ENCODE data around the gene SF1. TPM values are rescaled to one million over a fixed set of nuclear protein-coding genes. Genes with fewer than 3 reads are reported as not detected.

The SF1 gene
- total and polyA plus RNA-seq, 2 of the 8 experiments (the other 6 are each of a cell fraction or from before 2014, with no cell fraction given) = 72.7 to 353 TPM

DNA sequence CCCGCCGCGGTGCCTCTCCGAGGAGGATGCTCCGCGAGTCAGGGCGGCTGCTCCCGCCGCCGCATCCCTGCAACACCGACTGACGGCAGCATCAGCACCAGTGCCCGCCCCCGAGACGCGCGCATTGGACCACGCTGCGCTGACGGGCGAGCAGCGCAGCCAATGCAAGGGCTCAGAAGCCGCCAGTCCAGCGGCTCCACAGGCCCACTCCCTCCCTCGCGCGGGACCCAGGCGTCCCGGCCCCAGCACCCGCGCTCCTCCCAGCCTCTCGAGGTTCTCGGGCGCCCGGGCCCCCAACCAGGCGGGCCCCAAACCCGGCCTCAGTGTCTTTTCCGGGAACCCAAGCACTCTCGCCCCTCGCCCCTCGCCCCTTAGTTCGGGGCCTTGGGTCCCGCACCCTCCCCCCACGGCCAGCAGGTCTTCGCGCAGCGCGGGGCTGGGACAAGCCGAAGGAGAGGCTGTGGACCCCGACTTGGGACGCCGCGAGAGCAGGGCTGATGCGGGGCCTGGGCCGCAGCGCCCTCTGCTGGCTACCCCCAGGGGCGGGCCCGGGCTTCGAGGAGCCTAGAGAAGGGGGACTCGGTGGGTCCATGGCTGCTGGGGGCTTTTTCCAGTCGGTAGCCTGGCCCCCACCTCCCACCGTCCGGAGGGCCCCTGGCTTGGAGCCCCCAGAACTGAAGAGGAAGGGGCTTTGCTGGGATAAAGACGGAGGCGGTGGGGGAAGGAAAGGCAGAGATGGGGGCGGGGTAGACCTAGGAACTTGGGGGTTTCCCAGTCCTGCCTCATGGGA is 55.0 kb downstream of the SF1 start, which contains the start of gene NRXN2 (continued):
- no peak for TF ChIP-seq CTBP2 (IDR thresholded peaks at IDR 0.05; ENCODE audit: borderline replicate concordance, insufficient read depth, insufficient read length, low read length)
- no peak; the same call in 1 of the 2 replicates for TF ChIP-seq BRCA1 (IDR thresholded peaks at IDR 0.05; ENCODE audit: low read depth, low read length)
- TF ChIP-seq CBX5 (IDR thresholded peaks at IDR 0.05; ENCODE audit: low read depth, low read length) = no peak
- TF ChIP-seq KDM5A (IDR thresholded peaks at IDR 0.05; ENCODE audit: low read length) = no peak
- TF ChIP-seq, protein P1, sequence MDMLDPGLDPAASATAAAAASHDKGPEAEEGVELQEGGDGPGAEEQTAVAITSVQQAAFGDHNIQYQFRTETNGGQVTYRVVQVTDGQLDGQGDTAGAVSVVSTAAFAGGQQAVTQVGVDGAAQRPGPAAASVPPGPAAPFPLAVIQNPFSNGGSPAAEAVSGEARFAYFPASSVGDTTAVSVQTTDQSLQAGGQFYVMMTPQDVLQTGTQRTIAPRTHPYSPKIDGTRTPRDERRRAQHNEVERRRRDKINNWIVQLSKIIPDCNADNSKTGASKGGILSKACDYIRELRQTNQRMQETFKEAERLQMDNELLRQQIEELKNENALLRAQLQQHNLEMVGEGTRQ (IDR thresholded peaks at IDR 0.05; ENCODE audit: low read length) = no peak
- TF ChIP-seq KDM1A (IDR thresholded peaks at IDR 0.05; ENCODE audit: borderline replicate concordance, low read length) = no peak
- no peak for TF ChIP-seq RFX5 (IDR thresholded peaks at IDR 0.05; ENCODE audit: borderline replicate concordance, low read depth, low read length)
- no peak for TF ChIP-seq SUZ12 (IDR thresholded peaks at IDR 0.05; ENCODE audit: low read length)
- TF ChIP-seq SIN3A (conservative IDR thresholded peaks at IDR 0.05 in 1 of 2, IDR thresholded peaks at IDR 0.05 in 1 of 2; ENCODE audit: low read depth in 1 of 2, low read length in 2 of 2) = peak in 1 of 2 experiments; percentile 73; a peak in 2 of 4 replicates
- no peak for TF ChIP-seq SAP30 (IDR thresholded peaks at IDR 0.05; ENCODE audit: insufficient read depth, insufficient replicate concordance, low read length)
- no peak for TF ChIP-seq POLR2AphosphoS5 (IDR thresholded peaks at IDR 0.05; ENCODE audit: low read depth, low read length)
- TF ChIP-seq NANOG (IDR thresholded peaks at IDR 0.05; ENCODE audit: insufficient read depth, low read depth, low read length, poor library complexity, severe bottlenecking) = no peak
- TF ChIP-seq HDAC2 (IDR thresholded peaks at IDR 0.05; ENCODE audit: borderline replicate concordance in 1 of 2, low read depth in 2 of 2, low read length in 2 of 2) = no peak
- TF ChIP-seq, protein P2, sequence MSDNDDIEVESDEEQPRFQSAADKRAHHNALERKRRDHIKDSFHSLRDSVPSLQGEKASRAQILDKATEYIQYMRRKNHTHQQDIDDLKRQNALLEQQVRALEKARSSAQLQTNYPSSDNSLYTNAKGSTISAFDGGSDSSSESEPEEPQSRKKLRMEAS (IDR thresholded peaks at IDR 0.05) = peak; percentile 11; the same call in 1 of the 2 replicates
- TF ChIP-seq SRF (IDR thresholded peaks at IDR 0.05; ENCODE audit: low read depth, low read length) = no peak
- TF ChIP-seq SP1 (IDR thresholded peaks at IDR 0.05; ENCODE audit: low read depth, low read length) = peak; percentile 88
- no peak for TF ChIP-seq MAFK (IDR thresholded peaks at IDR 0.05; ENCODE audit: low read depth, low read length)
- no peak for TF ChIP-seq EGR1 (IDR thresholded peaks at IDR 0.05; ENCODE audit: borderline replicate concordance, low read depth, low read length)
- TF ChIP-seq NRF1 (IDR thresholded peaks at IDR 0.05; ENCODE audit: low read depth, low read length) = no peak
- TF ChIP-seq GABPA (IDR thresholded peaks at IDR 0.05; ENCODE audit: borderline replicate concordance, insufficient read depth, low read length) = peak; percentile 65; the same call in 1 of the 2 replicates
- TF ChIP-seq SP2 (IDR thresholded peaks at IDR 0.05; ENCODE audit: low read length) = peak; percentile 55
- TF ChIP-seq FOSL1 (IDR thresholded peaks at IDR 0.05; ENCODE audit: insufficient read depth, low read depth, low read length) = no peak

Measured in H1 (cell line).